GM21723 (cell line): Measurements from ENCODE around the gene RTF1.
A peak's percentile ranks its signal among the peaks of the same experiment; 100 is the strongest.

Experiments
- ATAC-seq: cut with Tn5 transposase; IDR thresholded peaks from one replicate; pipeline ENCODE4 v1.9.1; 2021; ENCODE audit warnings: mild to moderate bottlenecking, moderate library complexity; ENCODE audit not compliant: unreplicated experiment

Gene RTF1

GRCh38 chr15:41484937-41485625, 68.2 kb downstream of the RTF1 start:
- no peak for ATAC-seq

DNA sequence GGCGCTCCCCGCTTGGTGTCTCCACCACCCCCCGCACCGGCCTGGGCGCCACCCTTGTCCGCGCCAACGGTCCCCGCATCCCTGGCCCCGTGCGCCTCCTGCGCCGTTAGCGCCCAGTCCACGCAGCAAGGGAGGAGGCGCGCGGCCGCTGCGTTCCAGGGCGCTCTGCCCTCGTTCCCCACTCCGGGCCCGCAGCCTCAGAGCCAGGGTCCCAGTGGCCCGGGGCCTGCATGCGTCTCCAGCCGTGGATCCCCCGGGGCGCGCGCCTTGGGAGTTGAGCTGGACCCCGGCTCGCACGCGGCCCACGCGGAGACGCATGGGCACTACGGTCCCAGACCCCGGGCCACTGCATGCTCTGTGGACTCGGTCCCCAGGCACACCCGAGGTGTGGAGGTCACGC, 69.4 kb downstream of the RTF1 start:
- no peak for ATAC-seq

DNA sequence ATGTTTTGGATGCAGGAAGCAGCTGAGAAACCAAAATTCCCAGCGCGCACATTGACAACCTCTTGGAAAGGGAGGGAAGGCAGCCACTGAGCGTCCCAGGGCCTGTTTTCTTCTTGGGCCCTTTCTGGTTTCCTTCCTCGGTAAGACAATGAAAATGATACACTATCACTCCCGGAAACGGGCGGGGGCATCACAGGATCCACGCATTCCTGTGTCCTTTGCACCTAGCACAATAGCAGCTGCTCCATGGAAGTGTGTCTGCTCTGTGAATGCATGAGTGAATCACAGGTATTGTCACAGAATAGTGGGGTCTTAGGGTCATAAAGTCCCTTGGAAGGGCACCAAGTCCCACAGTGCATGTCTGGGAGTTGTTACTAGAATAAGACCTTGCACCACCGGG, 70.5 kb downstream of the RTF1 start:
- no peak for ATAC-seq

DNA sequence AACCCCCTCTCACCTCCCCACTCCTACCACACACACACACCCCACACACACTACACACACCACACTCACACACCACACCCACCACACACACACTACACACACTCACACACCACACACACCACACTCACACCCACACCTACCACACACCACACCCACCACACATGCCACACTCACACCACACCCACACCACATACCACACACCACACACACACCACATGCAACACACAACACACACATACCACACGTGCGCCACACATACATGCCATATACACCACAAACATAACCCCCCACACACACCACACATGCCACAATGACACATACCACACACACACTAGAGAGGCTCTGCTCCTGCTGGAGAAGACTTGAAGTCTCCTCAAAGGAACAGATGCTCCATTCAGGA, 70.9 kb downstream of the RTF1 start:
- ATAC-seq = no peak

- ATAC-seq = no peak
Measured at GRCh38 chr15:41489641-41490040, 72.7 kb downstream of the RTF1 start.

GRCh38 chr15:41490355-41490754, 73.5 kb downstream of the RTF1 start:
- no peak for ATAC-seq

DNA sequence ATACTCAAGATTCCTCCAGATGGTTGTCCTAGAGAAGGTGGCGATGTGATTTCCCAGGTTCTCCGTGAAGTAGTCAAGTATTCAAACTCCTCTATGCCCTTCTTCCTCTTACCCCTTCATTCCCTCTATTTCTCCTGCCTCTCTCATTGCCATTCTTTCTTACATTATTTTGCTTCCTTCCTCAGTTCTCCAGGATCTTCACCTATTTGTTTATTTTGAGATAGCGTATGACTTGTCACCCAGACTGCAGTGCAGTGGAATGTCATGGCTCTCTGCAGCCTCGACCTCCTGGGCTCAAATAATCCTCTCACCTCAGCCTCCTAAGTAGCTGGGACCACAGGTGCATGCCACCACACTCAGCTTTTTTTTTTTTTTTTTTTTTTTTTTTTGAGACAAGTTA, 75.0 kb downstream of the RTF1 start:
- no peak for ATAC-seq

DNA sequence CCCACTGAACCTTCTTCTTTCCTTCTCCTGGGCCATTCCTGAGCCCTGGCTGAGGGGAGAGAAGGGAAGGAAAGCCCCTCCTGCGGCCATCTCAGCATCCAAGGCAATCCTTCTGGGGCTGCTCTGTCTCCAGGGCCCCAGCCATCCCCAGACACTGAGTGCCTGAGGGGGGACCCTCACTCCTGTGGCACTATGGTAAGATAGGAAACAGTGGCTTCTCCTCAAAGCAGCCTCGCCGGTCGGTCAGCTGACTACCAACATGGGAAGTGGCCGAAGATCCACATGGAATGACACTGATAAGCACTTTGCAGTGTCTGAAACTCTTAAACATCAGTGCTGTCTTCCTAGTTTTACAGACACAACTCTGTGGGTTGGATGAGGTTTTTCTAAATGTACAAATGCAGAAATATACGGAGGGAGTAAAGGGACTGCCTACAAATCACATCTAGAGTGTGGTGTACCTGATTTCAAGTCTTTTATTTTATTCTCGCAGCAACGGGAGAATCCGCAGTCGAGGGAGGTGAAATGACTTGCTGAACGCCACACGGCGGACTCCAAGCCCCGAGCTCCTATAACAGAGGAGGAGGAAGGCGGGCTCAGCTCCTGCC, 75.8 kb downstream of the RTF1 start:
- no peak for ATAC-seq

- peak; percentile 72 for ATAC-seq
Measured at GRCh38 chr15:41493205-41493901, 76.5 kb downstream of the RTF1 start, which contains the start of gene ITPKA. Gene ITPKA, plus strand, starts transcription at chr15:41493874. Its CDS starts 54 bp downstream, at chr15:41493928.

DNA sequence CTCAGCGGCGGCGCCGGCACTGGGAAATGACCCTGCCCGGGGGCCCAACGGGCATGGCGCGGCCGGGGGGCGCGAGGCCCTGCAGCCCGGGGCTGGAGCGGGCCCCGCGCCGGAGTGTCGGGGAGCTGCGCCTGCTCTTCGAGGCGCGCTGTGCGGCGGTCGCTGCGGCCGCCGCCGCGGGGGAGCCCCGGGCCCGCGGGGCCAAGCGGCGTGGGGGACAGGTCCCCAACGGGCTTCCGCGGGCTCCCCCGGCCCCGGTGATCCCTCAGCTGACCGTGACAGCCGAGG, 77.0 kb downstream of the RTF1 start:
- ATAC-seq = peak; percentile 22

GRCh38 chr15:41494190-41494921, 77.5 kb downstream of the RTF1 start:
- ATAC-seq = peak; percentile 25

DNA sequence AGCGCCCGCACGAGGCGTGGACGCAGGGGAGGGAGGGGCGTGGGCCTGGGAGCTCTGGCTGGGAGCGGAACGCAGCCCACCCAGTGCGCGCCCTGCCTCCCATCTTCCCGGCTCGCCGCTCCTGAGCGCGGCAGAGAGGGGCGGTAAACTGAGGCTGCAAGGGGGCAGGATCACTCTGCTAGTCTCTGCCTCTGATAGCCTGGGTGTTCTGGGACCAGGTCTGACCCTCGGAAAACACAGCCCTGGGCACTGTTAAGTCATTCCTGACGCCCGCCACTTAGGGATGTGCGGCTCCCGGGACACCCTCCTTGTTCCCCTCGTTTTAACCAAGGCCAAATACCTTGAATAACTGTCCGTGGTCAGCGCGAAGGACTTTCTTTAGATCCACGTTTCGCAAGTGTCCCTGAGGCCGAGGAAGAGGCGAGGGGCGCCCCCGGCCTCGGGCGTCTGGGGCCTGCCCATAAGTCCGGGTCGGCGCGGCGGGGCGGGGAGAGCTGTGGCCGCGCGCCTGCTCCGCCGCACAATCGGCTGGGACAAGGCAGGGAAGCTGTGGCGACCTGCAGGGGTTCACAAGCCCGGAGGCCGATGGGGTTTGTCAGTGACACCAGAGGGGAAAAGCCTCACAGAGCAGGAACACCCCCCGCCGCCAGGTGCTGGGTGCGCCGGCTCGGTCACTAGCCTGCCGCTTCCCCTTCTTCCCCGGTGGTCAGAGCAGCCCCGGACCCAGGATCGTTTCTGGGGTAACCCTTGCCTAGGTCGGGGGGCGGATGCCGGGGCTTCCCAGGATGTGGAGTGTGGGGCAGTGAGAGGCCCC, 78.2 kb downstream of the RTF1 start:
- no peak for ATAC-seq

DNA sequence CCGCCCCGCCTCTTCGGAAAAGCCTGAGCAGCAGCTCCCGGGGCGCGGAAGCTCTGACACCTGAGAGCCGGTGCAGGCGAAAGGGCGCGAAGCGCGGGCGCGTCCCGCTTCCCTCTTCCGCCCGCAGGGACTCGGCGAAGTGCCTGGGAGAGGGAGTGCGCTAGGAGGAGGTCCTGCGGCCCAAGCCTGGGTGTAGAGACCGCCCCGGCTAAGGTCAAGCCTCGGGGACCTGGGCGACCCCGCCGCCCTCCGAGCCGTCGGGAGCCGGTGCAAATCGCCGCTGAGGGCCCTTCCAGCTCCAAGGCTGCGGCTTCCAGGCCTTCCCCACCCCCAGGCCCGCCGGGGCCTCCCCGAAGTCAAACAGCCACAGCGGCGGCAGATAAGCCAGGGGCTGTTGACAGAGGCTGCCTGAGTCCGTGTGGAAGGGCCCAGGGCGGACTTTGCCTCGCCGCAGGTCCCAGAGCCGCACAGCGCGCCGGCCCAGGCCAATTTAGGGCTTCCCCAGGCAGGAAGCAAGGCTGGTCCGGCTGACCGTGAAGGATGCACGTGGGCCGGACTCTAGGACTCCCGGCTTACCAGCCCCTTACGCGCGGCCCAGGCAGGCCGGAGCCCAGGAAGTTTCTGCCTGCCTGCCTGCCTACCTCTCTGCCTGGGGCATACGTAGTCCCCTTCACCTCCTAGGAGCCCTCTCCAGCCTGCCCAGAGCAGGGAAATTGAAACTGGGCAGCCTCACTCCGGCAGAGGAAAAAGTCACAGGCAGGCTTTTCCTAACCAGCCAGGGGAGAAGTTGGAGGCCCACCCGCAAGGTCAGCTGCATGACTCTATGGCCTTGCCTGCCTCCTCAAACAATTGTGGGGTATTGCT, 79.1 kb downstream of the RTF1 start:
- no peak for ATAC-seq

DNA sequence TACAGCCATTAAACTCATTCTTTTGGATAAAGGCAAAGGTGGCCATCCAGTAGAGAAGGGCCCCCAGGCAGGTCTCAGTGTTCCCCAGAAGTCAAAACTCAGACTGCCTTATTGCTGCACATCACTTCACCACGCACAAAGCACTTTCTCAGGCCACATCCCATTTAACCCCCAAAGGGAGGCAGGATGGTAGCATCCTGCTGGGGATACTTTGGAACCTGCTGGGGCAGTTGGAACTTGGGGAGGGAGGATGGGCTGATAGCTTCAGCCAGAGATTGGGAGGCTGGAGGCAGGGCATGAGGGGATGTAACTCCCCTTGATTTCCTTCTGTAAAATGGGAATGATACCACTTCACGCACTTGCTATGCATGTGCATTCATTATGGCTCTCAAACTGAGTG, 81.8 kb downstream of the RTF1 start:
- ATAC-seq = no peak

DNA sequence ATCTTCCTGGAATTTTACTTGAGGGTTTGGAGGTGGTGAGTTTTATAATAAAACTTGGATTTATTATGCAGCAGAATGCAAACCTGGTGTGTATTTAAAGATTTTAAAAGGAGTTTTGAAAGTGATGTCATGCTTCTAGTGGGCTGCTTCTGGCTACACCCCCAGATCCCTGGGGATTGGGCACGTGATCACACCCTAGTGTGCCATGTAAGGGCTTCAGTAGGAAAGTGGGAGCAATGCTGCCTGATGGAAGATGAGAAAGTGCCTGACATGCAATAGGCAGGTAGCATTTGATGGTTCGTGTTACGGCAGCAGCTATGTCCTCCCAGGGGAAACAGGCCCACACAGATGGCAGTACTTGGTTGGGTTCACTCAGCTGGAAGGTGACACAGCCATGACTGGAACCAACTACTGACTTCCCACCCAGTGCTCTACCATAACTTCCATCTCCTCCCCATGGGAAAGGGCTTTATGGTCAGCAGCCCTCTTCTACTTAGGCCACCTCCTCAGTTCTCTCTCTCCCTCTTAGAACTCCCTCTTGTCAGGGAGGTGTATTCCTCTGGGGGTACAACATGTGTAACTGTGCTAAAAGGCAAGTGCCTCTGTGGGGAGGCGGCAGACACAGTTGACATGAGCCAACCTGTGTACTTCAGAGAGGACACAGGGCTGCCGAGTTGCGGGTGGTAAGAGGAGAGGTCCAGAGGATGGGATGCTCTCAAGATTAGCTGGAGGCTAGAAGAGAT, 82.4 kb downstream of the RTF1 start:
- no peak for ATAC-seq

DNA sequence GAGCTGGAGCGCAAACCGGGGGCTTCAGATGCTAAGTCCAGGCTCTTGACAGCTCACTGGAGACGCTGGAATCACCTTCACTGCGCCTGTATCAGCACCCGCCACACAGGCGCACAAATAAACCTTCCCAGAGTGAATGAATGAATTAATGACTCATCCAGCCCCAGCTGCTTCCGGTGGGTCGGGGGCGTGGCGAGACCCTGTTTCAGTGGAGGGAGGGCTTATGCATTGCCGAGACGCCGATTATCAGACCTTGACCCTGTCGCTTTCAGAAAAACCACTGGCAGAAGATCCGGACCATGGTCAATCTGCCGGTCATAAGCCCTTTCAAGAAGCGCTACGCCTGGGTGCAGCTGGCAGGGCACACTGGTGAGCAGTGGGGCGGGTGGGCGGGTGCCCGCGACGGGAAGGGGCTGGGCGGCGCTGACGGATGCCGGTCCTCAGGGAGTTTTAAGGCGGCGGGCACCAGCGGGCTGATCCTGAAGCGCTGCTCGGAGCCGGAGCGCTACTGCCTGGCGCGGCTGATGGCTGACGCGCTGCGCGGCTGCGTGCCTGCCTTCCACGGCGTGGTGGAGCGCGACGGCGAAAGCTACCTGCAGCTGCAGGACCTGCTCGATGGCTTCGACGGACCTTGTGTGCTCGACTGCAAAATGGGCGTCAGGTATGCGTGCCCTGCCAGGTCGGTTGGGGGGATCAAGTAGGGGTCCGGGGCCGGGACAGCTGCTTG, 84.5 kb downstream of the RTF1 start:
- ATAC-seq = no peak

GRCh38 chr15:41501931-41502794, 85.3 kb downstream of the RTF1 start:
- no peak for ATAC-seq
